Gastroesophageal sphincter (tissue), 3 donors: ENCODE measurements around the gene TXK.

Experiments used
- POLR2AphosphoS5 ChIP-seq: sonication (generic); formaldehyde crosslinking; IDR thresholded peaks from one replicate; pipeline ENCODE4 v1.6.1; 2017; ENCODE audit warnings: antibody characterized with exemption
- TF ChIP-seq, protein P1 (sequence below), 4 experiments: fragments of 200-600 bp in 2 of 4; fragments of 450-650 bp in 2 of 4; sonication (generic) in 1 of 4; IDR thresholded peaks; one replicate each; pipeline ENCODE4 v1.5.1; 2017 to 2019; ENCODE audit warnings: antibody characterized with exemption in 4 of 4, mild to moderate bottlenecking in 2 of 4, moderate library complexity in 2 of 4

DNA sequence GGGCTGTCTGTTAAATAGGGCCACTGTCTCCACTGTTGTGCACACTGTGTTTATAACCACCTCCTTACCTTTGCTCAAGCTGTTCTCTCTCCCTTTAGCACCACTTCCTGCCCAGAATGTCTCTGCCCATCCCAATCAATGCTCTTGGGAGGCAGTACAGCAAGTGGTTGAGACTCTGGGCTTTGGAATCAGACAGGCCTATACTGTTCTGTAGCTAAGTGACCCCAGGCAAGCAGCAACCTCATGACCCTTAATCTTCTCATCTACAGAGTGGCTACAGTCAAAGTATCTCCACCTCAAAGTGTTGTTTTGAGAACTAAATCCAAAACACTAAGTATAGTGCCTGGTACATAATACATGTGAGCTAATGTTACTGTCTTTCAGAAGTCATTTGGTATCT, 3.8 kb upstream of the TXK start:
- TF ChIP-seq, protein P1, sequence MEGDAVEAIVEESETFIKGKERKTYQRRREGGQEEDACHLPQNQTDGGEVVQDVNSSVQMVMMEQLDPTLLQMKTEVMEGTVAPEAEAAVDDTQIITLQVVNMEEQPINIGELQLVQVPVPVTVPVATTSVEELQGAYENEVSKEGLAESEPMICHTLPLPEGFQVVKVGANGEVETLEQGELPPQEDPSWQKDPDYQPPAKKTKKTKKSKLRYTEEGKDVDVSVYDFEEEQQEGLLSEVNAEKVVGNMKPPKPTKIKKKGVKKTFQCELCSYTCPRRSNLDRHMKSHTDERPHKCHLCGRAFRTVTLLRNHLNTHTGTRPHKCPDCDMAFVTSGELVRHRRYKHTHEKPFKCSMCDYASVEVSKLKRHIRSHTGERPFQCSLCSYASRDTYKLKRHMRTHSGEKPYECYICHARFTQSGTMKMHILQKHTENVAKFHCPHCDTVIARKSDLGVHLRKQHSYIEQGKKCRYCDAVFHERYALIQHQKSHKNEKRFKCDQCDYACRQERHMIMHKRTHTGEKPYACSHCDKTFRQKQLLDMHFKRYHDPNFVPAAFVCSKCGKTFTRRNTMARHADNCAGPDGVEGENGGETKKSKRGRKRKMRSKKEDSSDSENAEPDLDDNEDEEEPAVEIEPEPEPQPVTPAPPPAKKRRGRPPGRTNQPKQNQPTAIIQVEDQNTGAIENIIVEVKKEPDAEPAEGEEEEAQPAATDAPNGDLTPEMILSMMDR (IDR thresholded peaks at IDR 0.05): no peak
- no peak for TF ChIP-seq POLR2AphosphoS5
